ENCODE measurements around the gene TUB.

Gene TUB, protein sequence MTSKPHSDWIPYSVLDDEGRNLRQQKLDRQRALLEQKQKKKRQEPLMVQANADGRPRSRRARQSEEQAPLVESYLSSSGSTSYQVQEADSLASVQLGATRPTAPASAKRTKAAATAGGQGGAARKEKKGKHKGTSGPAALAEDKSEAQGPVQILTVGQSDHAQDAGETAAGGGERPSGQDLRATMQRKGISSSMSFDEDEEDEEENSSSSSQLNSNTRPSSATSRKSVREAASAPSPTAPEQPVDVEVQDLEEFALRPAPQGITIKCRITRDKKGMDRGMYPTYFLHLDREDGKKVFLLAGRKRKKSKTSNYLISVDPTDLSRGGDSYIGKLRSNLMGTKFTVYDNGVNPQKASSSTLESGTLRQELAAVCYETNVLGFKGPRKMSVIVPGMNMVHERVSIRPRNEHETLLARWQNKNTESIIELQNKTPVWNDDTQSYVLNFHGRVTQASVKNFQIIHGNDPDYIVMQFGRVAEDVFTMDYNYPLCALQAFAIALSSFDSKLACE

DNA sequence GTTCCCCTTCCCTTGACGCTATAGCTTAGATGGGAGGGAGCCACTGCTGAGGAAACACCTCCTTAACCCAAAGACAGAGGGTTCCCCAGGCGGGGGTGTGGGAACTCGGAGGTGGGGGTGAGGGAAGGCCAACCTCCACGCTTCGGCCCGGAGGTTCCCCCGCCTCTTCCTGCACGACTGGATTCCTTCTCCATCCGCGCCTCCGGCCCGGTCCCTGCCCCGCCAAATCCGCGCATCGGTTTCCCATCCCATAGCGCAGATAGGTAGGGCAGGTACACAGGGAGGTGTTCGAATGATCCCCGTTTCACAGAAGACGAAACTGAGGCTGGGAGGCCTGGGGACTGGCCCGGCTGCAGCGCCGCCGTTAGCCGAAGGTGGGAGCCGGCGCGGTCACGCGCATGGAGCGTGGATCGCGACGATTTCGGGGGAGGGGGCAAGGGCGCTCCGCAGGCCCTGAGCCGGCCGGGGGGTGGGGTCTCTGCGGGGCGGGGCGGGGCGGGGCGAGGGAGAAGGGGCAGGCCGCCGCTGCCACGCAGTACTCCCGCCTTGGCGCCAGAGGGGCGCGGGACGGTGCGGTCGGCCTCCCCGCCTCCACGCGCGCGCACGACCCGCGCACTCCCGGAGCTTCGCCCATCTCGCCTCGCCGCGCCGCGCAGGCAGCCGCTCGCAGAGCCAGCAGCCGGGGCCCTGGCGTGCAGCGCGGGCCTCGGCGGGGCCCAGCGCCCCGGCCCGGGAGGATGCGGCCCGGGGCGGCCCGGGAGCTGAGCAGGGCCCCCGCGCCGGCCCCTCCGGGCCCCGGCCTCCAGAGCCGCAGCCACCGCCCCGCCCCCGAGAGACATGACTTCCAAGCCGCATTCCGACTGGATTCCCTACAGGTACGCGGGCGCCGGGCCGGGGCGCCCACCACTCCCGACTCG lies at the start of gene TUB:
TSS of gene TUB (plus strand) at position 538 of the 917 bp plus-strand sequence. CDS start at position 838, 300 bp downstream.
- no peak for FAIRE-seq

DNA sequence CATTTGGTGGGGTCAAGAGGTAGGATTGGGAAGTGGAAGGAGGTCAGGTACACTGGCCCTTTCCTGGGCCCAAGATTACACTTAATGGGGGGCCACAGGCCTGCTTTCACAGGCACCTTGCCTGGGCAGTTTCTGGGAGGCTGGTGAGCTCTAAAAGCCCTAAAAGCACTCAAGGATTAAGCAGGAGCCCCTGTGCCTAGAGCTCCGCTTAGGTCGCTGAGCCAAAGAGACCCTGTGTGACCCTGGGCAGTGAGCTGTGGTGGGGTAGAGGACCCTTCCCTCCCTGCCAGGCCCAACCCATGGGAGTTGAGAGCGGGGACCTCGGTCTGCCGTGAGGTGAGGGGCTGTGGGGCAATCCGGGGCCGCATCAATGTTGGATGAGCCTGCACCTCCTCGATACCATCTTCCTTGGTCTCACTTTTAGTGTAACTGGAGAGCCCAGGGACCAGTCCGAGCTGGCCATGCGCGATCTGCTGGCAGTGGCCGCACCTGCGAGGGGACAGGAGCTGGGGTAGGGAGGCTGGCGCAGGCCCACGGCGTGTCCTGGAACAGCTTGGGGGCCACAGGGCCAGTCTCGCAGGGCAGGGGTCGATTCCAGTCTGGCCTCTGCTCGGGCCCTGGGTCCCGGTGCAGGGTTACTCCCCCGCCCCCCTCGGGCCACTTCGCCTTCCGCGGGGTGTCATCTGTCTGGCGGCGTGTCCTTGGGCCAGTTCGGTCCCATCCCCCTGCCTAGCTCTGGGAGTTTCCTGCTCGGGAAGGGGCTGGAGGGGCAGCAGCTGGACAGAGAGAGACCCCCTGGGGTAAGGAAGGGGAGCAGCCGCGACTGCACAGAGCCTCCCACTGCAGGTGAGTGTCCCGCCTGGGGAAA lies 49.5 kb upstream of the TUB start:
- no peak for FAIRE-seq

DNA sequence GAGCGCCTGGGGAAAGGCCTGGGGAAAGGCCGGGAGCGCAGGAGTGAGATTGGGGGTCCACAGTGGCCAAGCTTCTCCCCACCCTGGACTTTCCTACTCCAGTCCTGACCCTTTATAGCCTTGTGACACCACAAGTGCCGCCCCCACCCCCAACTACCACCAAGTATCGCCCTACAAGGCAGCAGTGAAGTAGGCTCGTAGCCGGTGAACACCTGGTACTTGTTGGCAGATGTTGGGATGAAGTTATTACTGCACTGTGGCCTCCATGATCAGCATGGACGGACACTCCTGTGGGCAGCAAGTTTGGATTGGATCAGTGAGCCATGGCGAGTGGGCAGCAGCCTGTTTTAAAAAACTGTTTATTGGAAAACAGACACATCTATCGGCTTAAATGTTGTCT lies 48.9 kb upstream of the TUB start:
- FAIRE-seq = no peak

GRCh38 chr11:8032576-8033304 lies 48.3 kb upstream of the TUB start:
- FAIRE-seq = no peak

- FAIRE-seq = no peak
Measured at GRCh38 chr11:8033305-8034105, 47.5 kb upstream of the TUB start.

- FAIRE-seq = no peak
Measured at GRCh38 chr11:8034106-8034585, 46.9 kb upstream of the TUB start.

DNA sequence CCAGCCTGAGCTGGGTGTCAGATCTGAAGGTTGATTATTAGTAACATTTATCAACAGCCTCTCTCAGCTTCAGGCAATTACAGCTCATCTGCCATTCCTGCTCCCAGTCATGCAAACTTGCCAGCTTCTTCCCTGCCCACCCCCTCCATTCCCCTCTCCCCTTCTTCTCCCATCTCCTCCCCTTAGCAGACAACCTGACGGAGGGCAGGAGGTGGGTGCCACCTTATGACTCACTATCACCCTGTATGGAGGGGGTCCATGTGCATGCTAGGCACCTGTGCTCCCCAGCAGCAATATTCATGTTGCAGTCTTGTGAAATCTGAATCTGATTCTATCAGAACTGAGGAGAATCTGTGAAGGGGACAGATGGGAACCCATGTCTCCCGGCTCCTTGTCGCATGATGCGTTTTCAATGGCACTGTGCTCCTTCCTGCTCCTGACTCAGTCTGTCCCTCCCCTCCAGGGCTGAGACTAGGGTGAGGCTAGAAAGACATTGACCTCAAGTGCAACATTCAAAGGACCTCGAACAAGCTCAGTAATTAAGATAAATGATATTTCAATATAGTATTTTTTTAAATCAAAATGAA lies 46.3 kb upstream of the TUB start:
- FAIRE-seq = no peak

DNA sequence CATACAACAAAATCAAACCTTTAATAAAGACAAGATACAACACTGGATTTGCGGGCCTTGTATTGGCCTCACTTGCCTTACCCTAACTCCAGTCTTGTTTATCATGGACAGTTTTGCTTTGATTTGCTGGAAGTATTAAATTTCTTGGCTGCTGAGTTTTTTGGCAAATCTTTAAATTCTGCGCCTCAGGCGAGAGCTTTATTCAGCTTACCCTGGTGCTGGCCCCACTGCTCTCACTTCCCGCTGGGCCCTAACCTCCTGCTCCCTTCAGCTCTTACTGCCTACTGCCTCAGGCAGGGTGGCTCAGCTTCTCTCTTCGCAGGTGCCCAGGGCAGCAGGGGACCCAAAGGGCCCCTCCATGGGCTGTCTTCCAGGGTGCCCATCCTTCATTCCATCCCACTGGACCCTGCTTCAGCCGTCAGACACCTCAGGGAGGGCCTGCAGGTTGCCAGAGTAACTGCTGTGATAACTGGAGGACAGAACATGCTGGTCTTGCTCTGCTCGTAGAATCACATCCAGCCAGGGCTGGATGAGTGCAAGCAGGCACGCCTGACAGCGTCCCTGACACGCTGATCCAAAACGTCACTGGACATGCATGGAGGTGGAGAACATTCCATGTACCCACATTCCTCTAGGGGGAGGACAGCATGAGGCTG lies 45.7 kb upstream of the TUB start:
- FAIRE-seq = no peak

DNA sequence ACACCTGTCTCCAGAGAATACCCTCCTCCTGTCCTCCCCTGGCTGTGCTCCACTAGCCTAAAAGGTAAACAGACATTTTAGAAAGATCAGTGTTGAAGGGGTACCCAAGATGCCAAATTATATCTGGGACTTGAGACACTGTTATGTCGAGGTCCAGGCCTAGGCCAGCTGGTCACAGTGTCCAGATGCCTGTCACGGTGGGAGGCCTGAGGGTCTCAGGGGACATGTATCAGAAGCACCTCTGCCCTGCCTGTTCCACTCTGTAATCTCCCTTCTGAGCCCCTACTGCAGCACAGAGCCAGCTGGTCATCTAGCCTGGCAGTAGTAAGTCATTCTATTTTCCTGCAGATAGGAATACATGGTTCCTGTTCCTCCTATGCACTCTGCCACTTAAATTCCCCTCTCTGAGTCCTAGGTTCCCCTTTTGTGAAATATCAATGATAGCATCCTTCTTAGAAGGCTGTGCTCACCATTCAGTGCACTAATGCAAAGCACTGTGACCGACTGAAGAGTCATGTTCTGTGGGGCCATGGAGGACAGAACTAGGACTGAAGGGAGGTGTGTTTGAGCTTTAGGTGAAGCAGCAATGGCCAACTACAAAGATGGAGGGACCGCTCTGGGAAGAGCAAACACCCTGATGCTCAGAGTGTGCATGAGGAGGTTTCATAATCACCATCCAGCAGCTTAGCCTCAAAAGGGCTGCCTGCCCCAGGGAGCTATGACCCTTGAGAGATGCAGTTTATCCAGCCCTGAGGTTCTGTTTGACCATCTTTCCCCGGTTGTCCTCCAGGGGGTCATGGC lies 44.8 kb upstream of the TUB start:
- no peak for FAIRE-seq

- FAIRE-seq = no peak
Measured at GRCh38 chr11:8036986-8037385, 44.0 kb upstream of the TUB start.

GRCh38 chr11:8038393-8038792 lies 42.6 kb upstream of the TUB start:
- no peak for FAIRE-seq

GRCh38 chr11:8038811-8039529 lies 42.0 kb upstream of the TUB start:
- no peak for FAIRE-seq

DNA sequence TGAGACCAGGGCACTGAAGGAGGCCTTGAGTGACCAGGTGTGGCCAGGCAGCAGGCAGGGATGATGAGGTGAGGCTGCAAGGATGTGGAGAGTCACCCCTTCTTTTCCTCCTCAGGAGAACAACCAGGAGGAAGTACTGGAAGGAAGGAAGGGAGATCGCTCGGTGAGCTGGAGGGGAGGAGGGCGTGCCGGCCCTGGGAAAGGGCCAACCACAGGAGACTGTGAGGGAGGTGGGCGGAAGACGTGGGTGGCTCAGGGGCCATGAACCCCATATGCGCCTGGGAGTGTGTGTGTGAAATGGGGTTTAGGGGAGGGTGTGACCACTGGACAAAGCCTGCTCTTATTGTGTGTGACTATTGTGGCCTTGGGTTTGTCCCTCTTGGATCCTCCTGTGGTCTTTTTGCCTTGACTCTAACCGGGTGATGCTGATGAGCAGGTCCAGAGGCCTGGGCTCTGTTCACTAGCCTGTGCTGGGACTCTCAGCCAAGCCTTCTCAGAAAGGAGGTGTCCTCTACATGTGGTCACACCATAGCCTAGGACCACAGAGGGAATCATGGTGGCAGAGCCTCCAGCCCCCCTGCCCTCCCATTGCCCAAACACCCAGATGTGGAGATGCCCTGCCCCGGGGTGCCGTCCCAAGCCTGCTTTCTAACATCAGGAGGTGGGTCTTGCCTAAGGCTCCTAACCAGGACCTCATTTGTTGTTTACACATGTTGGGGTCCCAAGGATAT lies 41.3 kb upstream of the TUB start:
- FAIRE-seq = no peak

GRCh38 chr11:8040261-8040920 lies 40.6 kb upstream of the TUB start:
- FAIRE-seq = no peak

- FAIRE-seq = no peak
Measured at GRCh38 chr11:8040921-8041285, 40.1 kb upstream of the TUB start.

DNA sequence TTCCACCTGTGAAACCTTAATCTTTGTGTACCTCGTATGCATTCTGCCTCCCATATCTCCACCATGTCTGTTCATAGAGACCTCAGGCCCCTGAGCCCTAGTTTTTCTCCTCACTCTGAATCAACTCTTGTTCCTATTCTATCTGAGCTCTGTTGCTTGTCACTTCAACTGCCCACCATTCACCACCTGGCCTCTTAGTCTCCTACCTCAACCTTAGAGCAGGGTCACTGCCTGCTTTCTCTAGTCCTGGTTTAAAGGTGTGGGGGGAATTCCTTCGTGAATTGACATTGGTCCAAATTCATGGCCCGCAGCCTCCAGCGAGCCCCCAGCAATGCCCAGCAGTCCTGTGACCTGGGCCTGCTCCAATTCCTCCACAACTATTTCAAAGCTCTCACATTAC lies 39.4 kb upstream of the TUB start:
- FAIRE-seq = no peak

DNA sequence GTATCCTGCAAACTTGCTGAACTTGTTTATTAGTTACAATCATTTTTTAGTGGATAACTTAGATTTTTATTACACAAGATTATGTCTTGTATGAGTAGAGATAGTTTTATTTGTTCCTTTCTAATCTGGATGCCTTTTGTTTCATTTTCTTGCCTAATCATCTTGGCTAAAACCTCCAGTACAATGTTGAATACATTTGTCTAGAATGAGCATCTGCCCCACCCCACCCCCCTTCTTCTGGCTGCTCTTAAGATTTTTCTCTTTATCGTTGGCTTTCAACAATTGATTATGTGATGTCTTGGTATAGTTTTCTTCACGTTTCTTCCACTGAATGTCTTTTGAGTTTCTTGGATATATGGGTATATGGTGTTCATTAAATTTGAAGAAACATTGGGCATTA lies 37.3 kb upstream of the TUB start:
- no peak for FAIRE-seq

Data from islet of Langerhans (tissue), 1 donor.